Mammary epithelial cell (primary cell): ENCODE results near the gene IPO8.

ENCODE experiments used
- EZH2 ChIP-seq: IDR thresholded peaks from 2 replicates; pipeline ENCODE4 v1.6.1; 2012; ENCODE audit warnings: low read length, inconsistent platforms, borderline replicate concordance
- TF ChIP-seq, protein P1 (sequence below), 2 donors: IDR thresholded peaks in 1 of 2; conservative IDR thresholded peaks in 1 of 2; 2 replicates each; pipeline ENCODE4 v1.5.1; 2011 to 2012; ENCODE audit warnings: inconsistent platforms in 2 of 2, low read length in 2 of 2, mild to moderate bottlenecking in 2 of 2, control low read depth in 1 of 2, low read depth in 1 of 2; ENCODE audit not compliant: insufficient read depth in 1 of 2; ENCODE audit errors: extremely low read depth in 1 of 2

- TF ChIP-seq, protein P1, sequence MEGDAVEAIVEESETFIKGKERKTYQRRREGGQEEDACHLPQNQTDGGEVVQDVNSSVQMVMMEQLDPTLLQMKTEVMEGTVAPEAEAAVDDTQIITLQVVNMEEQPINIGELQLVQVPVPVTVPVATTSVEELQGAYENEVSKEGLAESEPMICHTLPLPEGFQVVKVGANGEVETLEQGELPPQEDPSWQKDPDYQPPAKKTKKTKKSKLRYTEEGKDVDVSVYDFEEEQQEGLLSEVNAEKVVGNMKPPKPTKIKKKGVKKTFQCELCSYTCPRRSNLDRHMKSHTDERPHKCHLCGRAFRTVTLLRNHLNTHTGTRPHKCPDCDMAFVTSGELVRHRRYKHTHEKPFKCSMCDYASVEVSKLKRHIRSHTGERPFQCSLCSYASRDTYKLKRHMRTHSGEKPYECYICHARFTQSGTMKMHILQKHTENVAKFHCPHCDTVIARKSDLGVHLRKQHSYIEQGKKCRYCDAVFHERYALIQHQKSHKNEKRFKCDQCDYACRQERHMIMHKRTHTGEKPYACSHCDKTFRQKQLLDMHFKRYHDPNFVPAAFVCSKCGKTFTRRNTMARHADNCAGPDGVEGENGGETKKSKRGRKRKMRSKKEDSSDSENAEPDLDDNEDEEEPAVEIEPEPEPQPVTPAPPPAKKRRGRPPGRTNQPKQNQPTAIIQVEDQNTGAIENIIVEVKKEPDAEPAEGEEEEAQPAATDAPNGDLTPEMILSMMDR (conservative IDR thresholded peaks at IDR 0.05 in 1 of 2, IDR thresholded peaks at IDR 0.05 in 1 of 2; ENCODE audit: extremely low read depth in 1 of 2, insufficient read depth in 1 of 2, low read depth in 1 of 2, low read length in 2 of 2): no peak
- TF ChIP-seq EZH2: no peak
These were observed 60.3 kb downstream of the IPO8 start for GRCh38 chr12:30635385-30635784.
